Suppressor macrophage (primary cell): ENCODE results near the gene SUN1.

Experiments
- DNase-seq, 4 experiments: peaks; one replicate each; pipeline ENCODE4 v3.0.0-alpha.2; 2020 to 2022

SUN1 gene

GRCh38 chr7:894164-894867, 62.0 kb downstream of the SUN1 start:
- DNase-seq, result no peak

- no peak for DNase-seq
Measured at GRCh38 chr7:894927-895450, 62.7 kb downstream of the SUN1 start.

GRCh38 chr7:895451-896052, 63.3 kb downstream of the SUN1 start:
- DNase-seq, result no peak

- DNase-seq, result no peak
Measured at GRCh38 chr7:896346-897075, 64.2 kb downstream of the SUN1 start.

GRCh38 chr7:897086-897485, 64.8 kb downstream of the SUN1 start:
- DNase-seq, result no peak

- no peak for DNase-seq
Measured at GRCh38 chr7:897771-898376, 65.6 kb downstream of the SUN1 start.

- DNase-seq, result no peak
Measured at GRCh38 chr7:898460-898854, 66.2 kb downstream of the SUN1 start.

- no peak for DNase-seq
Measured at GRCh38 chr7:898855-899681, 66.8 kb downstream of the SUN1 start.

GRCh38 chr7:899806-900205, 67.5 kb downstream of the SUN1 start:
- DNase-seq, result no peak

- DNase-seq, result no peak
Measured at GRCh38 chr7:900331-901040, 68.2 kb downstream of the SUN1 start.

- no peak for DNase-seq
Measured at GRCh38 chr7:901041-901387, 68.7 kb downstream of the SUN1 start.

- DNase-seq, result peak; percentile 79 to 92 (median 87)
Measured at GRCh38 chr7:901388-902154, 69.3 kb downstream of the SUN1 start.

- no peak for DNase-seq
Measured at GRCh38 chr7:902996-903395, 70.7 kb downstream of the SUN1 start.

- no peak for DNase-seq
Measured at GRCh38 chr7:903921-904755, 71.9 kb downstream of the SUN1 start.

GRCh38 chr7:904847-905246, 72.6 kb downstream of the SUN1 start:
- no peak for DNase-seq

- no peak for DNase-seq
Measured at GRCh38 chr7:906776-907157, 74.5 kb downstream of the SUN1 start.

- peak in 1 of 4 experiments; percentile 86 for DNase-seq
Measured at GRCh38 chr7:907158-907980, 75.1 kb downstream of the SUN1 start.

GRCh38 chr7:908159-908581, 75.9 kb downstream of the SUN1 start:
- no peak for DNase-seq
